Activated CD4-positive, alpha-beta T cell treated with anti-CD3 and anti-CD28 coated beads for 36 hours (primary cell): ENCODE results near the gene ZIM2. TPM values are rescaled to one million over a fixed set of nuclear protein-coding genes. Genes with fewer than 3 reads are reported as not detected.

Source experiments
- ATAC-seq: fragments of 200-7000 bp; cut with Tn5 transposase; one replicate; pipeline ENCODE4 v1.10.0; 2021; ENCODE audit warnings: mild to moderate bottlenecking, moderate library complexity
- CTCF ChIA-PET: fragments of 350-600 bp; sonication (Branson Sonifier 250); formaldehyde crosslinking; loops from one replicate; lab custom pipeline; 2021; ENCODE audit warnings: antibody characterized with exemption; lab: Charles Lee
- POLR2A ChIA-PET: fragments of 350-600 bp; sonication (Branson Sonifier 250); formaldehyde crosslinking; loops from one replicate; lab custom pipeline; 2021; ENCODE audit warnings: antibody characterized with exemption, inconsistent platforms; lab: Charles Lee
- DNase-seq: peaks from one replicate; pipeline ENCODE4 v3.0.0-alpha.2; 2020
- H3K27ac Mint-ChIP-seq: one replicate; pipeline ENCODE4 v1.8.0; 2021; ENCODE audit warnings: mixed read lengths
- H3K27me3 Mint-ChIP-seq: one replicate; pipeline ENCODE4 v1.8.0; 2021; ENCODE audit warnings: mixed read lengths
- H3K36me3 Mint-ChIP-seq: one replicate; pipeline ENCODE4 v1.8.0; 2021; ENCODE audit warnings: low read depth, mixed read lengths
- H3K4me1 Mint-ChIP-seq: one replicate; pipeline ENCODE4 v1.8.0; 2021; ENCODE audit warnings: mixed read lengths
- H3K4me3 Mint-ChIP-seq: one replicate; pipeline ENCODE4 v1.8.0; 2021; ENCODE audit warnings: mild to moderate bottlenecking, moderate library complexity, mixed read lengths
- H3K9me3 Mint-ChIP-seq: one replicate; pipeline ENCODE4 v1.8.0; 2021; ENCODE audit warnings: low read depth, mixed read lengths
- intact Hi-C, 2 experiments: fragments of 100-400 bp; cut with DNase I in 1 of 2; cut with micrococcal nuclease in 1 of 2; formaldehyde crosslinking; loops; one replicate each; pipeline versions ENCODE4 v1.14.2 to v1.15.1; 2022 to 2024; cut with DNase I, micrococcal nuclease
- total RNA-seq, 2 experiments: library from RNA; stranded (reverse); gene quantifications; one replicate each; pipeline ENCODE4 v1.2.3, GENCODE V29; 2021

The ZIM2 gene
- not detected for total RNA-seq

DNA sequence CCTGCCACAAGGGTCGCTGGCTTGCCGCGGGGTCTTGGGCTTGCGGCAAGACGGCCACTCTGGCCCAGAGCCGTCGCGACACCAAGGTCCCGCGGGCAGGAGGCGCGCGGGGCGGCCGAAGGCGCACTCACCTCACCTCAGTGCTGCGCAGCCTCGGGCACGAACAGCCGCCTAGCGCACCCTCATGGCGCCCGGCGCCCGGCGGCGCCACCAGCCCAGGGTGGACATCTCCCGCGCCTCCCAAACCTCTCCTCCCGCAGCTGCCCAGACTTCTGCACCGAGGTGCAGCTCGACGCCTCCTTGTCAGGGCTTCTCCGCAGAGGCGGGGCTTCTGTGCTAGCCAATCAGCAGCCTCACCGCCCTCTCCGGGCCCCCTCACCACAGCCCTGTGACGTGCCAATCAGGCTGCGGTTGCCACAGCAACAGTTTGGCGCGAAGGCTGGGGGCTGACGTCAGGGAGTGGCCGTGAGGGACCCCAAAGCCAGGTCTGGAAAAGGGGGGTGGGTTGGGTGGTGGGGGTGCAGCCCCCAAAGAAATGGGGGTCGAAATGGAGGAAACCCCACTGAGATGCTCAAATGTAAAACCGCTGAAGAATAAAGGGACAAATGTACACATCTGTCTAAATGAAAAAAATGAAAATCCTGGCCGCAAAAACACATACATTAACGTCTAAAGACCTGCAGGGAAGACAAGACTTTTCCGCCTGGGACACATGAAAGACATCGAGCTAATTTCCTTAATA lies at the start of gene ZIM2, which contains the start of gene PEG3:
Gene ZIM2 (minus strand): TSS at position 276 of the 742 bp plus-strand sequence. CDS start 16,449 bp downstream, outside the sequence.
Gene PEG3 (minus strand): TSS at position 276 of the 742 bp plus-strand sequence. CDS start 16,071 bp downstream, outside the sequence.
- DNase-seq (no peak), ATAC-seq (no peak)
- CTCF ChIA-PET = no interaction called here
- Mint-ChIP-seq H3K4me1 (no peaks in the 10 kb centered on the region), H3K27ac (no peak within 1 kb of the TSS), H3K36me3 (peaks cover 23% of the 10 kb centered on the region), H3K27me3 (peaks cover 18% of the 10 kb centered on the region), H3K9me3 (peaks cover 37% of the 10 kb centered on the region), H3K4me3 (no peak within 1 kb of the TSS)
- POLR2A ChIA-PET = no interaction called here
- intact Hi-C loops = no loop called here

DNA sequence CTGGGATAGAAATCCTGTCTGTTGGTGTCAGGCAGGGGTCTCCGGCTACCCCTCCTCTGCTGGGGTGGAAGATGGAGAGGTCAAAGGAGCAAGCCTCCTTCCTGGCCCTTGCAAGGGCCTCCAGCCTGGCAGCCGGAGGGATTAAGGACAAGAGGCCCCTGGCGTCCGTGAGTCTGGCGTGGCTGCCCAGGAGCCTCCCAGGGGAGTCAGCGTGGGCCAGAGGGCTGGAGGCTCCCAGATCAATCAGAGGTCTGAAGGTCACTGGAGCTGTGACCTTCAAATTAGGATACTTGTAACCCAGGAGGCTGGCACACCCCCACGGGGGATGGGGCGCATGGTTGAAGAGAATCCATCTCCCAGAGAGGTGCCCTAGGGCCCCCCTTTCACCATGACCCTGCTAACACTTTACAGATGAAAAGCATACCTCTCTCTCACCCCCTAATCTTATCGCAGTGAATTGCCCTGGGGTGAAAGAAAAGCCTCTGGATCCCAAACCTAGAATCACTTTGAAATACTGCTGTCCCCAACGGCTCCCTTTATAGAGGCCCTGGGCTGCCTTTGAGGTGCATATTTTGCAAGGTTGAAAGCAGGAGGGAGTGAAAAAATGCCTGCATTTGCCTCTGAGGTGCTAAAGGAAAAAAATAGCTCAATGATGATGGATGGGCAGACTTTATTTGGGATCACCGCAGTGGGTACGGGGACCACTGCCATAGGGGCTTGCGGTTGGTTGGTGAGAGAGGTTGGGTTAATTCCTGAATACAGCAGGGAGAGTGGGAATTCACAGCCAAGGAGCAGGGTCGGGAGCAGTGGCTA lies 44.9 kb upstream of the ZIM2 start:
- ChIA-PET CTCF (no interaction called here), POLR2A (no interaction called here)
- Mint-ChIP-seq H3K9me3 (peaks cover 38% of the 10 kb centered on the region), H3K27ac (no peak overlapping the region), H3K27me3 (no peaks in the 10 kb centered on the region), H3K4me3 (no peak overlapping the region), H3K4me1 (no peaks in the 10 kb centered on the region), H3K36me3 (peaks cover 7% of the 10 kb centered on the region)
- ATAC-seq (no peak), DNase-seq (no peak)
- intact Hi-C loops = no loop called here

DNA sequence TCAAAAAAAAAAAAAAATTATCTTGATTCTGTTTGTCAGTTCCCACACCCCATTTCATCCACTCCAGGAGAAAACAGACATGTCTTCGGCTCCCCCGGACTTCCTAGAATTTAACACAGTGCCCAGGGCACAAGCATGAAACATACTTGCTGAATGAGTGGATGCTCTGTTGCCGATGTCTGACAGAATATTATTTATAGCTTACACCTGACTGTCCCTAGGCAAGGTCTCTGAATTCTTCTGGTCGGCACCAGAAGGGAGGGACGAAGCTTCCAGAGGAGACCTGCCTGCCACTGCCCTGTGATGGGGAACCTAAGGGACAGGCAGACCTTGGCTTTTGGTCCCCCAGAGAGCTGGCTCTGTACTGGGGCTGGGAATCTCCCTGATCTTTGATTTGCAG lies 43.9 kb upstream of the ZIM2 start:
- H3K36me3 Mint-ChIP-seq = peaks cover 7% of the 10 kb centered on the region
- no peak for DNase-seq
- intact Hi-C loops = no loop called here
- CTCF ChIA-PET = no interaction called here
- no peak overlapping the region for H3K27ac Mint-ChIP-seq
- POLR2A ChIA-PET = no interaction called here
- no peaks in the 10 kb centered on the region for H3K4me1 Mint-ChIP-seq
- no peak overlapping the region for H3K4me3 Mint-ChIP-seq
- peaks cover 39% of the 10 kb centered on the region for H3K9me3 Mint-ChIP-seq
- no peak for ATAC-seq
- no peaks in the 10 kb centered on the region for H3K27me3 Mint-ChIP-seq

DNA sequence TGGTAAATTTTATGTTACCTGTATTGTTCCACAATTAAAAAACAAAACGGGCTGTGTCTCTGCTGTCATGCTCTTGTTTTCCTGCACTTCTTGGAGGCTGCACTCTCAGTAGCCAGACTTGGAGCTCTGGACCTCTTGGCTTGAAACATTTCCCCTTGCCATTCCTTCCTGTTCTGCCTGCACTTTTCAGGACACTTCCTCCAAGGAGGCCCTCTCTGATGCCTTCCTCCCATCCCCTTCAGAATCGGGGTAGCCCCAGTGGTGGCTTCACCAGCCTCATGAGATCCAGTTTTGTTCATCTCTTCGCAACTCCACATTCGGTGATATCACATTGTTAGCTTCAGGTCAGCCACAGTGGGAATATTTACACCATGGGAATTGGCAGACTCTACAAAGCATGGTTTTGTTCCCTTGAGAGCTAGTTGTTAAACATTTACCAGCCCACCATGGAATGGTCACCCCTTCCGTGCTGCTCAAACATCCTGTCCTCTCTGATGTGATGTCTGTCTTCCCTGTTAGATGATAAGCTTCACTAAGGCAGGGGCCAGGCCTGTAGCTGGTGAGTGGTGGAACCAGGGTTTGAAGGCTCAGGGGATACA lies 40.2 kb upstream of the ZIM2 start:
- DNase-seq (no peak), ATAC-seq (no peak)
- ChIA-PET POLR2A (no interaction called here), CTCF (interaction anchor here (0.5 kb wide), 1 partner anchor 532 kb away, joined by 3 read pairs; no protein-coding TSS in a partner anchor)
- Mint-ChIP-seq H3K4me1 (no peaks in the 10 kb centered on the region), H3K27me3 (no peaks in the 10 kb centered on the region), H3K4me3 (no peak overlapping the region), H3K27ac (no peak overlapping the region), H3K9me3 (peaks cover 21% of the 10 kb centered on the region), H3K36me3 (peaks cover 7% of the 10 kb centered on the region)
- intact Hi-C loops = no loop called here

DNA sequence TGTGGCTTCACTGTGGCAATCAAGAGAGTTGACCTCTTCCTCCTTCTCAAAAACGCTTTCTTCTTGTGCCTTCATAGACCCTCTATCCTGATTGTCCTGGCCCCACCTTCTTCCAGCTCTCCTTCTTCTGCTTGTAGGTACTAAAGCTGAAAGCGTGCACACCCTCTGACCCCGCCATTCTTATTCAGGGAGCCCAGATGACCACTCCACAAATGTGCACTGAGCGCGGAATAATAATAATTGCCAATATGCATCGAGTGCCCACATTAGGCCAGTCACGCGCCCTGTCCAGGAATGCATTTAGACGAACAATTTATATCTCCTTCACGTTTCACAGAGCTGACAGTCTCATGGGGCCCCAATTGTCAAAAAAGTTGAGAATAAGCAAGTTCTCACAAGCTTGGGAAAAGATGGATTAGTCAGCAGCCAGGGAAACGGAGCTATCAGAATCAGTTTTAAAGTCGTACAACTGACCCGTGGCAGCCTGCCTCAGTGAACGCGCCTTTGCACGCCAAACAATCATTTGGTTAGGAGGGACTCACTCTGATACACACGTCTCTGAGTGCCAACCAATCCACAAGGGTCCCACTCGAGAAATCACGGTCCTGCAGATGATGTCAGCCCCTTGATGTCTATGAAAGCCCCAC lies 36.7 kb upstream of the ZIM2 start:
- ChIA-PET CTCF (no interaction called here), POLR2A (no interaction called here)
- ATAC-seq (no peak), DNase-seq (no peak)
- intact Hi-C loops = no loop called here
- no peaks in the 10 kb centered on the region for H3K27me3 Mint-ChIP-seq
- no peaks in the 10 kb centered on the region for H3K4me1 Mint-ChIP-seq
- H3K4me3 Mint-ChIP-seq = no peak overlapping the region
- H3K27ac Mint-ChIP-seq = no peak overlapping the region
- H3K9me3 Mint-ChIP-seq = peaks cover 33% of the 10 kb centered on the region
- H3K36me3 Mint-ChIP-seq = peaks cover 5% of the 10 kb centered on the region

DNA sequence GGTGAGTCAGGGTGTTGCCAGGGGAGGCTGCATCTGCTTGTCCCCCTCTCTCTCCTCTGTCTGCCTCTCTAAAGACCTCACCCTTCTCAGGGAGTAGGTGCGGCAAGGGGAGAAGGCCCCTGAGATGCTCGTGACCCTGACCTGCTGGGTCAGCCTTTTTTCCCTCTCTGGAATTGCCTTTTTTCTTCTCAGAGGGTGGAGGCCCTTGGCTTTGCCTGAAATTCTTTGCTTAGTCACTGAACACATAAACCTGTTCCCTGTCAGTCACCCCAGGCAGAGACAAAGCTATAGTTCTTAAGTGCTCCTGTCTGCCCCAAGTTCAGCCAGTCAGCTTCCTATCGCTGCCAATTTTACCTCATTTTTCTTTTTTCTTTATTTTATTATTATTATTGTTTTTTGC lies 35.2 kb upstream of the ZIM2 start:
- intact Hi-C loops = no loop called here
- Mint-ChIP-seq H3K27me3 (no peaks in the 10 kb centered on the region), H3K9me3 (peaks cover 35% of the 10 kb centered on the region), H3K36me3 (peaks cover 7% of the 10 kb centered on the region), H3K4me3 (no peak overlapping the region), H3K27ac (no peak overlapping the region), H3K4me1 (no peaks in the 10 kb centered on the region)
- DNase-seq = no peak
- ChIA-PET CTCF (no interaction called here), POLR2A (no interaction called here)
- ATAC-seq = no peak

DNA sequence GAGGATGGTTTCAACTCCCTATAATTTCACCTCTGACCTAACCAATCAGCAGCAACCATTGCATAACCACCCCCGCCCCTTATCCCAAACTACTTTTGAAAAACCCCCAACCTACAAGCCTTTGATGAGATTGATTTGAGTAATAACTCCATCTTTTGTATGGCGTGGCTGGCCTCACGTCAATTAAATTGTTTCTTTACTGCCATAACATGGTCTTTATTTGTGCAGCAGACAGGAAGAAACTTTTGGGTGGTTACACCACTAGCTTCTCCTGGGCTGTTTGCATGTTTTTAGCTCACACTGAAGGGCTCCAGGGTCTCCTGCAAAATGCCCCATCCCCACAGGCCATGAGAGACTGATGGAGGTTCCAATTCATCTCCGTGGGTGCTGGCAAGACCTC lies 34.0 kb upstream of the ZIM2 start:
- ChIA-PET POLR2A (no interaction called here), CTCF (no interaction called here)
- no peak overlapping the region for H3K27ac Mint-ChIP-seq
- H3K27me3 Mint-ChIP-seq = no peaks in the 10 kb centered on the region
- H3K4me3 Mint-ChIP-seq = no peak overlapping the region
- H3K9me3 Mint-ChIP-seq = peaks cover 37% of the 10 kb centered on the region
- ATAC-seq (no peak), DNase-seq (no peak)
- H3K36me3 Mint-ChIP-seq = peaks cover 7% of the 10 kb centered on the region
- H3K4me1 Mint-ChIP-seq = no peaks in the 10 kb centered on the region
- intact Hi-C loops = no loop called here

DNA sequence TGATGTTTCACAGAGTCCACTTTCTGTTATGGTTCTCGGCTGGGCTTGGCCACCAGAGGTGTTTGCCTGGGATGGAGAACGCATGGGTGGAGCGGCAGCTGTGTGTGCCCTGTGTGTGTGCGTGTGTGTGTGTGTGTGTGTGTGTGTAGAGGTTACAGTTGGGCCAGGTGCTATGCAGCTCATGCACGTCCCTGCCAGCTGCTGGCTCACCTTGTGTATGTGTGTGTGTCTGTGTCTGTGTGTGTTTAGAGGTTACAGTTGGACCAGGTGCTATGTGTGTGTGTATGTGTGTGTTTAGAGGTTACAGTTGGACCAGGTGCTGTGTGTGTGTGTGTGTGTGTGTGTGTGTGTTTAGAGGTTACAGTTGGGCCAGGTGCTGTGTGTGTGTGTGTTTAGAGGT lies 33.0 kb upstream of the ZIM2 start:
- DNase-seq (no peak), ATAC-seq (no peak)
- POLR2A ChIA-PET = no interaction called here
- CTCF ChIA-PET = no interaction called here
- Mint-ChIP-seq H3K4me1 (no peaks in the 10 kb centered on the region), H3K27me3 (no peaks in the 10 kb centered on the region), H3K27ac (no peak overlapping the region), H3K4me3 (no peak overlapping the region), H3K36me3 (peaks cover 7% of the 10 kb centered on the region), H3K9me3 (peaks cover 37% of the 10 kb centered on the region)
- intact Hi-C loops = no loop called here

DNA sequence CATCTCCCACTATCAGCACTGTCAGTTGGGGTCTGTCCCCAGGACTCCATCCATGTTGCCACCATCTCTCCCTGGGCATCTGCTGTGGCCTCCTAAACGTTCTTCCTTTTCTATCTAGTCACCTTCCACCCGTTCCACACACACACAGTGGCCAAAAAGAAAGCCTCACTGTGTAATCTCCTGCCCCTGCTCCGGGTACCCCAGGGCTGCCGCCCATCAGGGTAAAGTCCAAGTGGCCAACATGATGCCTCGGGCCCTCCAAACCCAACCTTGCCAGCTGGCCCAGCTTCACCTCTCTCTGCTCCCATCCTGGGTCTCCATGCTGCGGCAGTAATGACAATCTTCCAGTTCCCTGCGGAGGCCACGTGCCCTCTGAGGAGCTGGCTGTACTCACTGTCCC lies 29.4 kb upstream of the ZIM2 start:
- Mint-ChIP-seq H3K9me3 (peaks cover 43% of the 10 kb centered on the region), H3K4me1 (no peaks in the 10 kb centered on the region)
- CTCF ChIA-PET = no interaction called here

DNA sequence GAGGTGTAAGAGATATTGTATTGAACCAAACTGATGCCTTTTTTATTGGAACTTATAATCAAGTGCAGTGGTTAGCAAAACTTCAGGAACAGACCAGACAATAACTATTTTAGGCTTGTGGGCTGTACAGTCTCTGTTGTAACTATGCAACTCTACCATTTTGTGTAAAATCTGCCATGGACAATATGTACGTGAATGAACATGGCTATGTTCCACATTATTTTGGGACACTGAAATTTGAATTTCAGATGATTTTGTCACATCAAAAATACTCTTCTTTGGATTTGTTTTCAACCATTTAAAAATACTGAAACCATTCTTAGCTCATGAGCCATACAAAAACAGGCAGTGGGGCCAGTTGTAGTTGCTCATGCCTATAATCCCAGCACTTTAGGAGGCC lies 27.9 kb upstream of the ZIM2 start:
- ChIA-PET CTCF (interaction anchor here (0.6 kb wide), 1 partner anchor 200 kb away, joined by 3 read pairs; no protein-coding TSS in a partner anchor), POLR2A (no interaction called here)
- Mint-ChIP-seq H3K4me1 (no peaks in the 10 kb centered on the region), H3K36me3 (peaks cover 8% of the 10 kb centered on the region), H3K4me3 (no peak overlapping the region), H3K27ac (no peak overlapping the region), H3K9me3 (peaks cover 44% of the 10 kb centered on the region), H3K27me3 (no peaks in the 10 kb centered on the region)
- intact Hi-C loops = no loop called here
- ATAC-seq (no peak), DNase-seq (no peak)

More for the DNA sequence above, 29.4 kb upstream of the ZIM2 start:
- Mint-ChIP-seq H3K27me3 (no peaks in the 10 kb centered on the region), H3K36me3 (peaks cover 3% of the 10 kb centered on the region), H3K27ac (no peak overlapping the region), H3K4me3 (no peak overlapping the region)
- POLR2A ChIA-PET = no interaction called here
- ATAC-seq (no peak), DNase-seq (no peak)
- intact Hi-C loops = no loop called here

DNA sequence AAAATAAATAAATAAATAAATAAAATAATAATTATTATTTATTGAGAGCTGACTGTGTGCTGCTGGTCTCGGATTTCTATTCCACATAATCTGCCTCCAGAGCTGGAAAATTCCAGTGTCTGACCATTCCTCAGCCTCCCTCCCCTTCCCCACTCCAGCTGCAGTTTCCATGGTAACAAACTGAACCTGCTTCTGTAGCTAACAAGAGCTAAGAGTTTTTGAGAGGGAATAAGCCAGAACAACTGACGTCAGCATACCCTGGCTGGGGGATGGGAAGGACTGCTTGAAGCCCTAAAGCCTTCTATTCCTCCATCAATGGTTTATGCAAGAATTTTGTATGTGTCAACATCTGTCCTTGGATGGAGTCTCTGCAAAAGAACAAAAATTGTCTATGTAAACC lies 26.0 kb upstream of the ZIM2 start:
- no peak for ATAC-seq
- no peaks in the 10 kb centered on the region for H3K4me1 Mint-ChIP-seq
- no peak overlapping the region for H3K27ac Mint-ChIP-seq
- CTCF ChIA-PET = no interaction called here
- intact Hi-C loops = no loop called here
- no peak for DNase-seq
- H3K4me3 Mint-ChIP-seq = no peak overlapping the region
- H3K36me3 Mint-ChIP-seq = peaks cover 5% of the 10 kb centered on the region
- peaks cover 38% of the 10 kb centered on the region for H3K9me3 Mint-ChIP-seq
- POLR2A ChIA-PET = no interaction called here
- H3K27me3 Mint-ChIP-seq = no peaks in the 10 kb centered on the region
